Keratinocyte (primary cell): ENCODE measurements around the gene SYTL1.
"Not testable (repeated sequence)": the region's sequence is repeated elsewhere in the genome, so short reads cannot be mapped to it uniquely, and the experiment has no call there.

Source experiments
- EZH2 ChIP-seq: IDR thresholded peaks from one replicate; pipeline ENCODE4 v1.6.1; 2012; ENCODE audit warnings: inconsistent platforms, mild to moderate bottlenecking, low read length, moderate library complexity
- TF ChIP-seq, protein P1 (sequence below), 3 experiments: IDR thresholded peaks in 1 of 3; conservative IDR thresholded peaks in 1 of 3; optimal IDR thresholded peaks in 1 of 3; 2 replicates in 2 of 3; 3 replicates in 1 of 3; pipeline versions ENCODE3 to v1.5.1; 2011; ENCODE audit warnings: low read length in 3 of 3, mild to moderate bottlenecking in 3 of 3, moderate library complexity in 2 of 3, control low read depth in 1 of 3, inconsistent platforms in 1 of 3; ENCODE audit not compliant: insufficient read depth in 2 of 3; ENCODE audit errors: extremely low read depth in 1 of 3

DNA sequence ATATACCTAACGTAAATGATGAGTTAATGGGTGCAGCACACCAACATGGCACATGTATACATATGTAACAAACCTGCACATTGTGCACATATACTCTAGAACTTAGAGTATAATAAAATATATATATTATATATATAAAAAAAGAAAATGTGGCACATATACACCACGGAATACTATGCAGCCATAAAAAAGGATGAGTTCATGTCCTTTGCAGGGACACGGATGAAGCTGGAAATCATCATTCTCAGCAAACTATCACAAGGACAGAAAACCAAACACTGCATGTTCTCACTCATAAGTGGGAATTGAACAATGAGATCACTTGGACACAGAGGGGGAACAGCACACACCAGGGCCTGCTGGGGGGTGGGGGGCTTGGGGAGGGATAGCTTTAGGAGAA is 43.0 kb downstream of the SYTL1 start:
- TF ChIP-seq EZH2: not testable (repeated sequence)
- TF ChIP-seq, protein P1, sequence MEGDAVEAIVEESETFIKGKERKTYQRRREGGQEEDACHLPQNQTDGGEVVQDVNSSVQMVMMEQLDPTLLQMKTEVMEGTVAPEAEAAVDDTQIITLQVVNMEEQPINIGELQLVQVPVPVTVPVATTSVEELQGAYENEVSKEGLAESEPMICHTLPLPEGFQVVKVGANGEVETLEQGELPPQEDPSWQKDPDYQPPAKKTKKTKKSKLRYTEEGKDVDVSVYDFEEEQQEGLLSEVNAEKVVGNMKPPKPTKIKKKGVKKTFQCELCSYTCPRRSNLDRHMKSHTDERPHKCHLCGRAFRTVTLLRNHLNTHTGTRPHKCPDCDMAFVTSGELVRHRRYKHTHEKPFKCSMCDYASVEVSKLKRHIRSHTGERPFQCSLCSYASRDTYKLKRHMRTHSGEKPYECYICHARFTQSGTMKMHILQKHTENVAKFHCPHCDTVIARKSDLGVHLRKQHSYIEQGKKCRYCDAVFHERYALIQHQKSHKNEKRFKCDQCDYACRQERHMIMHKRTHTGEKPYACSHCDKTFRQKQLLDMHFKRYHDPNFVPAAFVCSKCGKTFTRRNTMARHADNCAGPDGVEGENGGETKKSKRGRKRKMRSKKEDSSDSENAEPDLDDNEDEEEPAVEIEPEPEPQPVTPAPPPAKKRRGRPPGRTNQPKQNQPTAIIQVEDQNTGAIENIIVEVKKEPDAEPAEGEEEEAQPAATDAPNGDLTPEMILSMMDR (optimal IDR thresholded peaks at IDR 0.05 in 1 of 3, IDR thresholded peaks at IDR 0.05 in 1 of 3, conservative IDR thresholded peaks at IDR 0.05 in 1 of 3; ENCODE audit: extremely low read depth in 1 of 3, insufficient read depth in 2 of 3, low read length in 3 of 3): not testable (repeated sequence)
